HG03135 (cell line): Measurements from ENCODE around the gene UBAC1.
"Not testable (repeated sequence)": the region's sequence is repeated elsewhere in the genome, so short reads cannot be mapped to it uniquely, and the experiment has no call there.

Experiments
- ATAC-seq: cut with Tn5 transposase; IDR thresholded peaks from one replicate; pipeline ENCODE4 v1.9.1; 2021; ENCODE audit warnings: mild to moderate bottlenecking, moderate library complexity; ENCODE audit not compliant: unreplicated experiment

The UBAC1 gene

DNA sequence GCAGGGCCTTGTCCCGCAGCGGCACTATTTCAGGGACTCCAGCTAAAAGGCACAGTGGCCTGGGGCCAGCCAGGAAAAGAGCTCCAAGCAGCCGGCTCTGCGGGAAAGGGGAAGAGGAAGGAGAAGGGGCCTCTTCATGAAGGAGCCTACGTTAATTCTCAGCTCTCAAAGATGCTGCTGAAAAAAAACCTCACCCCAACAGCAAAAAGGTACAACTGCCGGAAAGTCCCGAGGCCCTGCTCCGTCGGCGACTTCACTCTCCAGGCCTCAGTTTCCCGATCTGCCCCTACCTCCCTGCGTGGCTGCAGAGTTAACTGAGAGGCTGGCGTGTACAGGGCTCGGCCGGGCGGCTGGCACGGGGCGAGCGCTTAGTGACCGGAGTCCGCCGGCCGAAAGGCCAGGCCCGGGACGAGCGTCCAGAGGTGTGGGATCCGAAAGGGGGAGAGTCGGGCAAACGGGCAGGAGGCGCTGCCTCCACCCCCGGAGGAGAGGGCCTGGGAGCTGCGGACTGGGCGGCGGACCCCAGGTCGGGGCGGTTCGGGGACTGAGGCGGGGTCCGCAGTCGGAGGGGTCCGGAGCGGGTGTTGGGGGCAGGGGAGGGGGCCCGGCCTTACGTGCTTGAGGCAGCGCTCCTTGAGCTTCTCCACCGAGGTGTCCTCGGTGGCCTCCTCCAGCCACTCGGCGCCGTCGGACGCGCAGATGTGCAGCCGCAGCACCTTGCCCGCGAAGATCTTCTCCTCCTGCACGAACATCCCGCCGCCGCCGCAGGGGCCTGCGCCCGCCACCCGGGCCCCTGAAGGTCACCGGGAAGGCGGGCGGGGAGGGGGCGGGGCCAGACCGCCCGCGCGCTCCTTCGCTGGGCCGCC, 529 bp downstream of the UBAC1 start:
- ATAC-seq = peak; percentile 7

- no peak for ATAC-seq
Observed at GRCh38 chr9:135959814-135960213, 1.4 kb downstream of the UBAC1 start.

DNA sequence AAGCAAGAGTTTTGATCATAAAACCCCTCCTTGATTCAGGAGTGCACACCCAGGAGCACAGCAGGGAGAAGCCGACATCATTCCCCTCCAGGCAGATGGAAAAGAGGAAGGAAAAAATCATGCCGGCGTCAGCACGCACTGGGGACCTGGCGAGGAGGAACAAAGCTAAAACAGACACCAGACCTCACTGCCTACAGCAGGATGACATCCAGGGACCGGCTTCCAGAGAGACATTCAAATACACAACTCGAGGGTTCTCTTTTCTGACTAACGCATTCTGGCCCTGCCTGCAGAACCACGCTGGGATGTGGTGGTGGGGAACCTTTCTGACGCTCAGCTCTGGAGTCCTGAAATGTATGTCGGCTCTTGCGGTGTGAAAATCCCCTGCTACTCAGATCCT, 2.7 kb downstream of the UBAC1 start:
- no peak for ATAC-seq

DNA sequence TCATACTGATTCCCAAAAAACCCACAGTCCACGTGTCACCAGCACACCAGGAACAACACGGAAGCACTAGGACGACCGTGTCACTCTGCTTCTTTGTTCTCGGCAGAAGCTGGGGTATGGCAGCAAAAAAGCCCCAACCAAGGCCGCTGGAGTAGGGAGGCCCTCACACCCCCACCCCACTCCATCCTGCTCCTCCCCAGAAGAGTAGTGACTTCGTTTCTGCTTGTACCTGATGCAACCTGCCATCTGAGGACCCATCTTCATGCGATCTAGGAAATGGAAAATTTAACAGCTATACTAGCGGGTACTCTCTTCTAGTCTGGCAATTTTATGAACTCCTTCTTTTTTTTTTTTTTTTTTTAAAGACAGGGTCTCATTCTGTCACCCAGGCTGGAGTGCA, 3.7 kb downstream of the UBAC1 start:
- no peak for ATAC-seq

DNA sequence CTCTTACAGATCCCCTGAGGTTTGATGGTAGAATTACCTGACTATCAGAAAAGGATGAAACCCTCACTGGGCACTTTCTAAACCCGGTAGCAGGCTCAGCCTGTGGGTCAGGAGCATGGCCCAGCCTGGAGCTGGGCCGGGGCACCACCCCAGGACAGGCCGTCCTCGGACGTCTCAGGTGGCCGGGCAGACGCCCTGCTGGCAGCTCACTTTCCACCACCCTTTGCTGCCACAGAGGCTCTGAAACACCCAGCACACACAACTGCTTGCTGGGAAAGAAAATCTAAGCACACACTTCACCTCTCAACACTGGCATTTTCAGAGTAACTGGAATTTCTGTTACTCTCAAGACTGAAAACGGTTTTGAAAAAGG, 4.4 kb downstream of the UBAC1 start:
- ATAC-seq = no peak

GRCh38 chr9:135955934-135956801, 5.0 kb downstream of the UBAC1 start:
- ATAC-seq = no peak

GRCh38 chr9:135952664-135953206, 8.4 kb downstream of the UBAC1 start:
- ATAC-seq = no peak

DNA sequence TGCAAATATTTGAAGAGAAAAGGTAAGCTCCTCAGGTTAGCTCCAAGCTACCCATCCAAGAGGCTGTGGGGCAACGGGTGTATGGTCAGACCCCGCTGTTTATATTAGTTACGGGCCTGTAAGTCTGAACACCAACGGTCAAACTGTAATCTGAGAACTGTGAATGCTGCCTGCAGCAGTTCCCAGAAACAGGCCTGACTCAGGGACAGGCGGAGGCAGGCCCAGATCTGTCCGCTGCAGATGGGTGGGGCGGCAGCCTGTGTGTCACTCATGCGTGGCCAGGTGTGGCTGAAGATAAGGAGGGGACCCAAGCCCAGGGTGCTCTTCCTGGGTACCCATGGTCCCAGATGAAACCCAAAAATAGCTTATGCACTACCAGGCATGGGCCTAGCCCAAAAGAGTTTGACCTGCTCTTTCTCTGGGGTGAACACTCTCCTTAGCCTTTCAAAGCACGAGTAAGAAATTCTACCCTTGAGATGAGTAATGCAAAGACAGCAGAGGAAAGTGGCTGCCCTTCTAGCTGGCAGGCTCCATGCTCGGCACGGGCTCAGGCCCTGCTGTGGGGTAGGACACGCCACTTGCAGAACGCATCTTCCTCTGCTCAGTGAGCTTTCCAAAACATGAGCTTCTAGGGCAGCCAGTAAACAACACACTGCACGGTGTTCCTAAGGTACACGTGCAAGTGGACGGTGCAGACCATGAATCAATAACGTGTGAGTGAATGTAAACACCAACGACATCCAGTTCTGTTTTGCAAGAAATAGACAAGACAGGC, 9.1 kb downstream of the UBAC1 start:
- ATAC-seq = no peak

DNA sequence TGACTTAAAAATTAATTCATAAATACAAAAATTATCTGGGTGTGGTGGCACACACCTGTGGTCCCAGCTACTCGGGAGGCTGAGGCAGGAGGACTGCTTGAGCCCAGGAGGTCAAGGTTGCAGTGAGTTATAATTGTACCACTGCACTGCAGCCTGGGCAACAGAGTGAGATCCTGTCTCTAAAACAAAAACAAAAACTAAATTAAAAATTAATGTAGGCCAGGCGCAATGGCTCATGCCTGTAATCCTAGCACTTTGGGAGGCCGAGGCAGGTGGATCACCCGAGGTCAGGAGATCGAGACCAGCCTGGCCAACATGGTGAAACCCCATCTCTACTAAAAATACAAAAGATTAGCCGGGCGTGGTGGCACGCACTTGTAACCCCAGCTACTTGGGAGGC, 9.9 kb downstream of the UBAC1 start:
- not testable (repeated sequence) for ATAC-seq

- not testable (repeated sequence) for ATAC-seq
Observed at GRCh38 chr9:135950841-135951240, 10.3 kb downstream of the UBAC1 start.

GRCh38 chr9:135950135-135950682, 11.0 kb downstream of the UBAC1 start:
- no peak for ATAC-seq

GRCh38 chr9:135949501-135950134, 11.6 kb downstream of the UBAC1 start:
- no peak for ATAC-seq

DNA sequence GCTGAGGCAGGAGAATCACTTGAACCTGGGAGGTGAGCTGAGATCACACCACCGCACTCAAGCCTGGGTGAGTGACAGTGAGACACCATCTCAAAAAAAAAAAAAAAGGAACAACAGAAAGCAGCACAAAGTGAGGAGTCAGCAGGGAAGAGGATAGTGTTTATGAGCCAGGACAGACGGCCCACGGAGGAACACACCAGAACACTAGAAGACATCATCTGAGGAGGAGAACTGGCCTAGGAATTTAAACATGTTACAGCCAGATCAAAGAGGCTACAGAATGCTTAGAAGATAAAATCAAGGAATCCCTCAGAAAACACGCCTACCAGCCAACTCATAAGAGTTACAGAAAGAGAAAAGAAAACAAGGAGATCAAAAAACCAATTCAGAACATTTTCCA, 12.2 kb downstream of the UBAC1 start:
- no peak for ATAC-seq

DNA sequence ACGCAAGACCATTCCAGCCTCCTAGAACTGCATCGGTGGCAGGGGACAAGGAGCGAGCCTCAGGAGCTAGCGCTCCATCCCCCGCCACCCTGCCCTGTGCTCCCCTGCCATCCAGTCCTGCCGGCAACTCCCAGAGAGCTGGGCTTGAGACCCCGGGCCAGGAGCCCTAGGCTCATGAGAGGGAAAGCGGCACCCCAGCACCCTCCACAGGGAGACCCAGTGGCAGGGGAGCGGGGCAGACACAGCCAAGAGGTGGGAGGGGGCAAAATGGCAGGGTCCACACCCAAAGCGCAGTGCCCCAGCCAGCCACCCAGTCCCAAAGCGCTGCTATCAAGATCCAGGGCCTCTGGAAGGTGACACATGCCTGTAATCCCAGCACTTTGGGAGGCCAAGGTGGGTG, 12.7 kb downstream of the UBAC1 start:
- ATAC-seq = no peak

DNA sequence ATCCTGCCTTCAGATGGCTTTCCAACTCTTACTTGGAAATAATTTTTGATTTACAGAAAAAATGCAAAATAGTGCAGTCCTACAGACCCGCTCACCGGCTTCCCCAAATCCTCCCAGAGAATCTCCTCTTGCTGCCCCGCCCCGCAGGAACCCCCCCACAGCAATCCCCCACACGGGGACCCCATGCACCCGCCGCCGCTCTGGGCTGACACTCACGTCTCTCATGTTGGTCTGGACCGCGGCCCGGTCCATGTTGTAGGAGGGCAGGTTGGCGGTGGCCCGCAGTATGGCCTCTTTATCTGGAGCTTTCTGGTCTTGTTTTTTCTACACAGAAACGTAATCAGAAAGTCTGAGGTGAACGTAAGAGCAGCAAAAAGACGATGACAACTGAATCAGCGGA, 13.6 kb downstream of the UBAC1 start:
- ATAC-seq = no peak

- not testable (repeated sequence) for ATAC-seq
Observed at GRCh38 chr9:135947105-135947504, 14.1 kb downstream of the UBAC1 start.

- ATAC-seq = no peak
Observed at GRCh38 chr9:135946392-135946994, 14.7 kb downstream of the UBAC1 start.

GRCh38 chr9:135945969-135946368, 15.2 kb downstream of the UBAC1 start:
- no peak for ATAC-seq

DNA sequence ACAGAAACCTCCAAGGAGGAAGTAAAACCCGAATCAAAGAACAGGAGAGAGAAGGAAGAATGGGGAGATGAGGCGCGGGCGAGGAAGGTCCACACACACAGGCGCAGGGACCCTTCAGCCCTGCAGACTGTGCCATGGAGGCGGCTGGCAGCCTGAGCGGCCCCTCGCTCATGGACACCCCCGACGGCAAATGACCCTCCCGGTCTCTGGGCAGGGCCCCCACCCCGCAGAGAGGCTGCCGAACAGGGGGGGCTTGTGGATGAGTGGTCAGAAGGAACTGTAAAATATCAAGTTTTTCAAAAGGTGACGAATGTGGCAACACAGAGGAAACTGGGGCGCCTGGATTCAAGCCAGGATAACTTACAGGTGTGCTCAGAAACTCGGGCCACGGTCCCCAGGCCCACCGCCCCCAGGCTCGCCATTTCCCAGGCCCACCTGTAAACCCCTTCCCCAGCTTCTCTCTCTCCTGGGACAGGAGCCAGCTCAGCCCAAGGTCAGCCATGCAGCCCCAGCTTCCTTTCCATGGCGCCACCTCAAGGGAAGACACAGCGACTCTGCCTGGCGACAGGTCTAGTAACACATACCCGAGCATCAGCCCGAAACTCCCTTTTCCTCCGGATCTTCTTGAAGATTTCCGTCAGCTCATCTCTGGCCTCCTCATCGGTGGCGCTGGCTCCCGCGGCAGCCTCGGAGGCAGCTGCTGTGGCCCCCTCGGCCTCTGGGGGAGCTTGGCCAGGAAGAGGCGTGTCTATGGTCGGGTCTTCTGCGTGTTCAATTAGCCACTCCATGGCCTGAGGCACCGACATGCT, 16.5 kb downstream of the UBAC1 start:
- no peak for ATAC-seq
